GM19324 (cell line): ENCODE results near the gene TUBGCP3.
"Not testable (repeated sequence)": the region's sequence is repeated elsewhere in the genome, so short reads cannot be mapped to it uniquely, and the experiment has no call there.

Experiments
- ATAC-seq: cut with Tn5 transposase; IDR thresholded peaks from one replicate; pipeline ENCODE4 v1.9.1; 2021; ENCODE audit warnings: mild to moderate bottlenecking, moderate library complexity; ENCODE audit not compliant: unreplicated experiment, low FRiP score

TUBGCP3 gene

GRCh38 chr13:112488343-112489050 is 99.5 kb downstream of the TUBGCP3 start:
- not testable (repeated sequence) for ATAC-seq

- ATAC-seq, result no peak
Observed at GRCh38 chr13:112487127-112487517, 100.8 kb downstream of the TUBGCP3 start.

- no peak for ATAC-seq
Observed at GRCh38 chr13:112486386-112487126, 101.4 kb downstream of the TUBGCP3 start.

- ATAC-seq, result not testable (repeated sequence)
Observed at GRCh38 chr13:112485814-112486213, 102.1 kb downstream of the TUBGCP3 start.

GRCh38 chr13:112483299-112483698 is 104.7 kb downstream of the TUBGCP3 start:
- no peak for ATAC-seq

GRCh38 chr13:112481458-112481857 is 106.5 kb downstream of the TUBGCP3 start:
- no peak for ATAC-seq

- ATAC-seq, result no peak
Observed at GRCh38 chr13:112479389-112479788, 108.6 kb downstream of the TUBGCP3 start.

- ATAC-seq, result no peak
Observed at GRCh38 chr13:112477070-112477619, 110.8 kb downstream of the TUBGCP3 start.

- ATAC-seq, result no peak
Observed at GRCh38 chr13:112475889-112476288, 112.1 kb downstream of the TUBGCP3 start.

GRCh38 chr13:112474869-112475268 is 113.1 kb downstream of the TUBGCP3 start:
- ATAC-seq, result no peak

GRCh38 chr13:112473818-112474217 is 114.1 kb downstream of the TUBGCP3 start:
- no peak for ATAC-seq

- ATAC-seq, result no peak
Observed at GRCh38 chr13:112469071-112469745, 118.7 kb downstream of the TUBGCP3 start.

- no peak for ATAC-seq
Observed at GRCh38 chr13:112468069-112468468, 119.9 kb downstream of the TUBGCP3 start.

- ATAC-seq, result no peak
Observed at GRCh38 chr13:112467236-112467635, 120.7 kb downstream of the TUBGCP3 start.

GRCh38 chr13:112466132-112467058 is 121.6 kb downstream of the TUBGCP3 start:
- no peak for ATAC-seq

GRCh38 chr13:112465251-112466131 is 122.5 kb downstream of the TUBGCP3 start:
- ATAC-seq, result no peak

- ATAC-seq, result no peak
Observed at GRCh38 chr13:112464720-112465119, 123.2 kb downstream of the TUBGCP3 start.

GRCh38 chr13:112462408-112462807 is 125.5 kb downstream of the TUBGCP3 start:
- no peak for ATAC-seq

- no peak for ATAC-seq
Observed at GRCh38 chr13:112457485-112457884, 130.5 kb downstream of the TUBGCP3 start.
